Medulla oblongata (tissue), 1 donor: Measurements from ENCODE around the gene CAPN9.

ENCODE experiments used
- DNase-seq: peaks from one replicate; pipeline ENCODE4 v3.0.0-alpha.2; 2015; ENCODE audit errors: extremely low spot score

Gene CAPN9

DNA sequence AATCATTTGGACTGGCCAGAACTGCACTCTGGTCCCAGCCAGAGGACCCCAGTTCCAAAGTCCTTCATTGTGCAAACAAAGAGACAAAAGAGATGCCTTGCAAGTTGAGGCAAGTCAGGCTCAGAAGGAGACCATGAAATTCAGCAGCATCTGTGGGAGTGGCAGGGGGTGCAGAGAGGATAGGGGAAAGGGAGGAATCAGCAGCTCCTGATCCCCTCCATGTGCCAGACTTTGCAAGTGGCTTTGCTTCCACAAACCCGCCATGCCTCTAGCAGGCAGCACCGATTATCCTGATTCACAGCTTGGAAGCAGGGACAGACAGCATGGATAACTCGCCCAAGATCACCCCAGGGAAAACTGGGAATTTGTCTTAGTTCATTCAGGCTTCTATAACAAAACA lies 2.1 kb upstream of the CAPN9 start:
- DNase-seq, result no peak

DNA sequence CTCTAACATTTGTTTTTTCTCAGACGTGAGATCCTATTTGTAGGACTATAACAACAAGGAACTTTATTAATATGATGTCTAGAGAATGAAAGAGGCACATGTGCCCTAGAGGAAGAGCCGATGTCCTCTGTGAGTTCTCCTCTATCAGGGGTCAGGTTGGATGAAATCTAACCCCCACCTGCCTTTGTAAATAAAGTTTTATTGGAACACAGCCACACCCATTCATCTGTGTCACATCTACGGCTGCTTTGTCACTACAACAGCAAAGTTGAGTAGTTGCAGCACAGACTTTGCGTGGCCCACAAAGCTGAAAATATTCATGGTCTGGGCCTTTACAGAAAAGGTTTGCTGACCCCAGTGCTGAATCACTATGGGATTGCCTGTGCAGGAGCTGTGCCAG lies 571 bp upstream of the CAPN9 start:
- no peak for DNase-seq

DNA sequence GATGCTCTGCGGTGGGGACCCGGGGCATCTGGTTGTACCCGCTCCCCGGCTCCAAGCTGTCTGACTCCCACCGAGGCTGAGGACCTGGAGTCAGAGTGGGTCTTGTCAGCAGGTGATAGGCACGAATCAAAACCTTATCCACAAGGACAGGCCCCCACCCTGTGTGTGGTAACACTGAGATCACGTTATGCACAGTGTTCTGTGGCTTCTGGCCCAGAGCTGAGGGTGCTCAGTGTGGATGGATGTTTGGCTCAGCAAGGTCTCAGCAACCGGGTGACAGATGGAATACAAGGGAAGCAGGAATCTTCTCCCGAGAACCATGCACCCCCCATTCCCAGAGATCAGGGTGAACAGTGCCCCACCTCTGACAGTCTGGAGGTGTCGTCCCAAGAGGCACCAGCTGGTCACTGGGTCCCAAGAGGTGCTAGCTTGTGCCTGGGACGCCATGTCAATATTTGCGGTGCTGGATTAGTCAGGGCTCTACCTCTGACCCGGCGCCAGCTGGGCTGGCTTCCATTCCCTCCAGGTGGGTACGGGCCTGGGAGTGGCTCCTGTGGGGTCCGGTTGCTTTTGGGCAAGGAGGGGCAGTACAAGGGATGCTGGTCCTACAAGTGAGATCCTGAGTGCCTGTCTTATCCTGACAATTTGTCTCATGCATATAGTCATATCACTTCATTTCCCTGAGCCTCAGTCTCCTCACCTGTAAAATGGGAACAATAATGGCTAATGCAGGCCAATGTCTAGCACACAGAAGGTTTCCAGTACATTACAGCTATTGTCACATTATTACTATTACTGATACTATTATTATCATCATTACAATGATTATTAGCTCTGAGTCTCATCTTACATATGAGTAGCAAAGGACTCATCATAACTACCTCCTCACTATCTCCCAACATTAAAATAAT lies 957 bp downstream of the CAPN9 start:
- DNase-seq, result no peak

DNA sequence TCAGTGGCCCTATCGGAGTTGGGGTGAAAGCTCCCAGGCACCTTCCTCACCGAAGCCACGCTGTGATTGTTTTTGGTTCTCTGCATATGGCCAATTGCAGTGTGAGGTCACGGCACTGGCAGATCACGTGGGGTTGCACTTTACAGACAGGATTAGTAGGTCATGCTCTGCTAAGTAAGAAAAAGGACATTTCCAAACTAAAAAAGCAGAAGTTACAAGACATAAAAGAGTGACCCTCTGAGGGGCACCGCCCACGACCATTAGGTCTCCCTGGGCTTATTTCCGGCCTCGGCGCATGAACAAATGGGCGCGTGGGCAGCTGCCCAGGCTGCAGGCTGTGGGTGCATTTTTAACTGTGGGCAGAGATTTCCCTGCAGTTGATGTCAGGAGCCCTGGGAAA lies 2.0 kb downstream of the CAPN9 start:
- no peak for DNase-seq

DNA sequence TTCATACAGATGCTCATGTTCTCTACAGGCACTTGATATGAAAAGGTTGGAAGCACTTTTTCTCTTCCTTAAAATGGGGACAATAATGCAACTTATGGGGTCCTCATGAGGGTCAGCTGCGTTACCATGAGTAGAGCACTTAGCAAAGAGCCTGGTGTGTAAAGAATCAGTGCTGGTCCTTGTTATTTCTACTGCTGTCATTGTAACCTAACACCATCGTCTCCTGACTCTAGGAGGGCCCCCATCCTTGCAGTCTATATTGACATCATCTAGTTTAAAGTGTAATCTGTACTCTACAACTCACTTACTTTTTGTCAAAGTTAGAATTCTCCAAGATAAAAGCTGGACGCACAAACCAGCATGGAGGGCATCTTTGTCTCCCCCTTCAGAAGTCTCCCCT lies 2.4 kb downstream of the CAPN9 start:
- DNase-seq, result no peak

- DNase-seq, result no peak
Observed at GRCh38 chr1:230750576-230750975, 3.4 kb downstream of the CAPN9 start.

- DNase-seq, result no peak
Observed at GRCh38 chr1:230750986-230751625, 3.9 kb downstream of the CAPN9 start.

GRCh38 chr1:230752407-230752806 lies 5.2 kb downstream of the CAPN9 start:
- peak; percentile 84 for DNase-seq

DNA sequence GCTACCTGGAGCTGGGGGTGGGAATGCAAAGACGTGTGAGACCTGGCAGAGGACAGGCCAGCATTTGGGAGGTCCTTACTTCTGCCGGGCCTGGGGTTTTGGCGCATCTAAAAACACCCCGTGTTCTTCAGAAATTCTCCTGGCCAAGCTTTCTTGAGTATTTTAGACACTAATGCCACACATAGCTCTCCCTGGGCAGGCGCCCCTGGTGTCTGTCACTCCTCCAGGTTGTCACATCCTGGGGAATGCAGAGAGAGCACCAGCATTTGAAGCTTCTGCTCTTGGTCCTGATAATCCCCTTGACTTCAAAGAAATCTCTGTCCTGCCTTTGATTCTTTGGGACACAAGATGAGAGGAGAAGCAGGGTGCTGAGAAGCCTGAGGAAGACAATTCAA lies 6.0 kb downstream of the CAPN9 start:
- peak; percentile 24 for DNase-seq

- DNase-seq, result no peak
Observed at GRCh38 chr1:230753586-230754251, 6.5 kb downstream of the CAPN9 start.

DNA sequence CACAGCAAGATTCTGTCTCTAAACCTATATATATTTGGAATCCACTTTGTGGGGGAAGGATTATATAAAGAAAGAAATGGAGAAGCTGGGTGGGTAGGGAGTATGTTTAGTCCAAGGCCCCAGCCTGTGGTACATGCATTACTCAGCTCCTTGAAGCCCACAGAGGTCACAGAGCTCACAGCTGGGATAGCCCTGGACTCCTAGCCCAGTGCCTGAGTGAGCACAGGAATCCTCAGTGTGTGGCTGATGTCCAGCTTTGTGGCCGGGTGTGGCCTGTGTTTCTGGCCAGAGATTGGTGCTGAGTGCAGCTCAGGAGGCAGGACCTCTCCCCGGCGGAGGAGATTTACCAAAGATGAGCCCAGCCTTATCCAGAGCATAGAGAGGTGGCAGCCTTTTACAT lies 7.6 kb downstream of the CAPN9 start:
- DNase-seq, result no peak

GRCh38 chr1:230757856-230758708 lies 10.9 kb downstream of the CAPN9 start:
- no peak for DNase-seq

DNA sequence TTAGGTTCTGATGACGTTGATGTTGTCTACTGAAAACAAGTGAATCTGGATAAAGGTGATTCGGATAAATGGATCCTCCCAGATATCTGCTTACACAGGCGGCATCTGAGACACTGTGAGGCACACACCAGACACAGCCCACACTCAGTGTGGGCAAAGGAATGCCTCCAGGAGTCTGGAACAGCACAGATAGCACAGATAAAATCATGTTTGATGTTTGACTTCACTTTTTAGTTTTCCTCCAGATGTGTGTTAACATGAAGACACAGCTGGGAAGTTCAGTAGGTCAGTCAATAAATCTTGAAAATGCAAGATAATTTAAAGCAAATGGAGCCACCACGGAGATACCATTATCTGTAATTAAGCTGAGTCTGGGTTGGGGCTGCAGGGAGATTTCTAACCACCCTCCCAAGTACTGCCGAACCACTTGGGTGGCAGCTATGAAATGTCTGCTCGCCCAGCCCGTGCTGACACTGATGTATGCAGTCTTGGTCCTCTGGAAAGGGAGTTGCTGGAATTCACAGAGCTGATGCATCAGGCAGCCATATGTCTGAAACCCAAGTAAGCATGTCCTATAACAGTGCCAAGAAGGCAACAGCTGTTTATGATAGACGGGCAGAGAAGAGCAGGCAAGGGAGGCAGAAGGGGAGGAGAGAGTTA lies 11.7 kb downstream of the CAPN9 start:
- no peak for DNase-seq

- DNase-seq, result no peak
Observed at GRCh38 chr1:230759369-230760065, 12.3 kb downstream of the CAPN9 start.

- no peak for DNase-seq
Observed at GRCh38 chr1:230760360-230760827, 13.2 kb downstream of the CAPN9 start.

GRCh38 chr1:230761443-230762167 lies 14.4 kb downstream of the CAPN9 start:
- no peak for DNase-seq

DNA sequence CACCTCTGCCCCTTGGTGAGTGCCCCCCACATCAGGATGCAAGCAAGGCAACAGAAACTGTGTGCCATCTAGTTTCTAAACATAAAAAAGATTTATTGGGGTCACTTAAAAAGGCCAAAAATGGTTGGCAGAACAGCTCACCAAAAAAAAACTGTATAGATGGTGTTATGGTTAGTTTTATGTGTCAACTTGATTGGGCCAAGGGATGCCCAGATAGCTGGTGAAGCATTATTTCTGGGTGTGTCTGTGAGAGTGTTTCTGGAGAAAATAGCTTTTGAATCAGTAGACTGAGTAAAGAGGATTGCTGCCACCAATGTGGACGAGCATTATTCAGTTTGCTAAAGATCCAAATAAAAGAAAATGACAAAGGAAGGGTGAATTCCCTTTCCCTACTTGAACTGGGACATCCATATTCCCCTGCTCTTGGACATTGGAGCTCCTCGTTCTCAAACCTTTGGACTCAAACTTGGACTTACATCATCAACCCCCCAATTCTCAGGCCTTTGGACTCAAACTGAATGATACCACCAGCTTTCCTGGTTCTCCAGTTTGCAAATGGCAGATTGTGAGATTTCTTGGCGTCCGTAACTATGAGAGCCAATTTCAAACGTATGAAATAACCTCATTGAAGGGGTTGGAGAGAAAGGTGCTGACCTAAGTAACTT lies 16.9 kb downstream of the CAPN9 start:
- no peak for DNase-seq

DNA sequence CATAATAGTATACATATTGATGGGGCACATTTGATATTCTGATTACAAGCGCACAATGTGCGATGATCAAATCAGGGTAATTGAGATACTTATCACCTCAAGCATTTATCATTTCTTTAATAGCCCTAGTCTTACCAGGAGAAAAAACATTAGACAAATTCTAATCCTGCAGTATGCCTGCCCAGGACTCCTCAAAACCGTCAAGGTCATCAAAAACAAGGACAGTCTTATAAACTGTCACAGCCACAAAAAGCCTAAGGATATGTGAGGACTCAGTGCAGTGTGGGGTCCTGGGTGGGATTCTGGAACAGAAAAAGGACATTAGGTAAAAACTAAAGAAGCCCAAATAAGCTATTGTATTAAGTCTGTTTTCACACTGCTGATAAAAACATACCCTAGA lies 19.1 kb downstream of the CAPN9 start:
- DNase-seq, result no peak
